ENCODE results near the gene ACYP2.
A peak's percentile ranks its signal among the peaks of the same experiment; 100 is the strongest.

Gene ACYP2

DNA sequence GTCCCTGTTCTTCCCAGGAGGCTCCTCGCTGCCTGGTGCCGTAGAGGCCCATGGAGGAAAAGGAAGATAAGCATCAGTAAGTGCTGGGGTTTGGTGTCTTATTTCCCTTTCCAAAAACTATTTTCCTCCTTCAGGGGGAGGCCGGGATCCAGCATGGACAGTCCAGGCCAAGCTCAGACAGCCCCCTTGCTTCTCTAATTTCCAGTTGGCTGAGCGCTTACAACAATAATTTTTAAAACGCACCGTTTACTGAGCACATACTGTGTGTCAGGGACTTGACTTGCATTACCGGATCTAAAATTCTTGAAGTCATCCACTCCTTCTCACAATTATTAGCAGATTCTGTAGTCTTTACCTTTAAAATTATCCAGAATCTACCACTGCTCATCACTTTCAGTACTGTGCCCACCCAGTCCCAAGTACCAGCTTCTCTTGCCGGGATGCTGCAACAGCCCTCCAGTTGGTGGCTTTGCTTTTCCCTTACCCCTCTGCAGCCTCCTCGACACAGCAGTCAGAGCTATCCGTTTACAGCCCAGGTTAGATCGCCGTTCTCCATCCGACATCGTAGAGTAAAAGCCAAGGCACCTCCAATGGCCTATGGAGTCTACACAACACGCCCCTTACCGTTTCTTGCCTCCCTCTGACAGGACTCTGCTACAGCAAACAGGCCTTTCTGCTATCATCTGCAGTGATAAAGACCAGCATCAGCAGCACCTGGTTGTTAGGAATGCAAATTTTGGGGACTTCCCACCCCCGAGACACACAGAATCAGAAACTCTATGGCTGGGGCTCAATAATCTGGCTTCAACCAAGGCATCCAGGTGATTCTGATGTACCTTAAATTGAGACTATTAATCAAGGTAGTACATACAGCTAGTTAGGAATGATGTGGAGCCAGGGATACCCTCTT, 215.8 kb downstream of the ACYP2 start:
- peak; percentile 26 to 44 for DNase-seq

DNA sequence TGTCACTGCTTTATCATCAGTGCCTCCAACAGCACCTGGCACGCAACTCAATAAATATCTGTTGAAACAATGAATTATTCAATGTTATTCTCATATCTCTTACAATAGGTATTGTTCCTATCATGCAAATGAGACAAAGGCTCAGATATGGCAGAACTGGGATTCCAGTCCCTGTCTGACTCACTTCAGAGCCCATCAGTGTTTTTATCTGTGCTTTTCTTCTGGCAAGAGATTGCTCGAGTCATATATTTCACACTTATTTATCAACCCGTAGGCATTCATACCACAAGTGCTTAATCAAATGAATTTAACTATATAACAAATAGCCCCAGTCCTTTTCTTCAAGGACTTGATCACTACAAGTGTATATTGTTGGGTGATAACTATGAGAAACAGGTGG, 217.0 kb downstream of the ACYP2 start:
- no peak for DNase-seq

- DNase-seq, result no peak
Observed at GRCh38 chr2:54336136-54336976, 220.9 kb downstream of the ACYP2 start.

GRCh38 chr2:54336977-54337255, 221.5 kb downstream of the ACYP2 start:
- no peak for DNase-seq

DNA sequence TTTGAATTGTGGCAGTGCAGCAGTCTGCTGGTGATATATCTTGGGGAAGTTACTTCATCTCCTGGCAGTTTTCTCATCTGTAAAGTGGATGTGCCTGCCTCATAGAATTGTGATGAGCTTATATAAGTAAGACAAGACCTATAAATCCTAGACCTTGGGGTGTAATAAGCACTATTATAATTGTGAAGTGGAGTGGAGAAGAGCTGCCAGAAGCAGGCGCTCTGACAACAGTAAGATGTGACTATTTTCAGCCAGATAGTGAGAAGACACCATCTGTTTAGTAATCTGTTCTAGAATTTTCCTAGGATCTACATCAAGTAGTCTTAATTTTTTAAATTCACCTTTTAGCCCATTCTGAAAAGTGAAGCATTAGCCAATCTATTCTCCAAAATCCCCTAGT, 226.2 kb downstream of the ACYP2 start:
- no peak for DNase-seq

GRCh38 chr2:54342603-54343002, 227.2 kb downstream of the ACYP2 start:
- DNase-seq, result no peak

DNA sequence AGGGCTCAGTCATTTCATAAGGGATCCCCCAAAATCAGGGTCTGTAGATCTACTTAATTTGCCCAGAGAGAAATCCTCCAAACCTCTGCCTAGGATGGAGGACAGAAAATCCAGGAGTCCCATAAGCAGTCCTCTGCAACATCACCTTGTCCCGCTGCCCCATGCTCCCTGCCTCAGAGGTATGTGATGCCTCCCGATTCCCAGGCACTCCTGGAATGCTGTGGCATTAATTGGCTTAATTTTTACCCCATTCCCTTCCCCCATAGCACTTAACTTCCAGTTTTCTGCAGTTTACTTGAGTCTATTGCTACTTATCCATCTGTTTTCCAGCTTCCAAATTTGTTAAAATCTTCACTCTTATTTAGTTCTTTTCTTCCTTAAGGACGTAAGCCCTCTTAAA, 232.2 kb downstream of the ACYP2 start:
- no peak for DNase-seq

DNA sequence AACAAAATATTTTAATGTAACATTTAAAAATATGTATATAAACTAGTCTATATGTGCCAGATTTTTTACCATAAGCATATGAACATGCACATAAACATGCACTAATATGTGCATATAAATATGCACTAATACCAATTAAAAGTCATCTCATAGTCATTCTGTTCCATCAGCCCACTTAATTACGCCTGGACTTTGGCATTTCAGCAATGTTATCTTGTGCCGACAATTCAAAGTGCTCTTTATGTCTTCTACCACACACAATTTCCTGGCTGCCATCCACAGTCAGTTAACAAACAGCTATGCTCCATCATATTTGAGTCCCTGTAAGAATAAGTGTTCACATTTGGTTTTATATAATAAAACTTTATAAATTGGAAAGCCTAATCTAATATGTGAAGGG, 233.2 kb downstream of the ACYP2 start:
- DNase-seq, result no peak

DNA sequence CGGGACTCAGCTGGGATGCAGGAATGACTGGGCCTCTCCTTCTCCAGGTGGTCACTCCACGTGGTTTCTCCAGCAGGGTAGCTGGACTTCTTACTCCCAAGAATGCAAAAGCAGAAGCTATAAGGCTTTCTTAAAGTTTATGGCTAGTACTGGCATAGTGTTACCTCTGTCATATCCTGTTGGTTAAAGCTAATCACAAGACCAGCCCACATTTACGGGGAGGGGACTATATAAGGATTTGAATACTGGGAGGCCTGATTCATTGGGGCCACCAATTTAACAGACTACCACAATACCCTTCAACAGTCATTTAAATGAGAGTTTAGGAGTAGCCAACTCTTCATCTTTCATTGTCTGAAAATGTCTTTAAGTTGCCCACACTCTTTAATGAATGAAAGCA, 235.0 kb downstream of the ACYP2 start:
- no peak for DNase-seq

- DNase-seq, result no peak
Observed at GRCh38 chr2:54353216-54353615, 237.8 kb downstream of the ACYP2 start.
